NCI-H2227 treated with DMSO at 0.1 percent for 48 hours (cell line): ENCODE results near the gene FMN2.
"Not testable (repeated sequence)": the region's sequence is repeated elsewhere in the genome, so short reads cannot be mapped to it uniquely, and the experiment has no call there.

Source experiments
- DNase-seq: peaks from one replicate; lab custom pipeline; 2025; lab: John Stamatoyannopoulos, UW

The FMN2 gene

DNA sequence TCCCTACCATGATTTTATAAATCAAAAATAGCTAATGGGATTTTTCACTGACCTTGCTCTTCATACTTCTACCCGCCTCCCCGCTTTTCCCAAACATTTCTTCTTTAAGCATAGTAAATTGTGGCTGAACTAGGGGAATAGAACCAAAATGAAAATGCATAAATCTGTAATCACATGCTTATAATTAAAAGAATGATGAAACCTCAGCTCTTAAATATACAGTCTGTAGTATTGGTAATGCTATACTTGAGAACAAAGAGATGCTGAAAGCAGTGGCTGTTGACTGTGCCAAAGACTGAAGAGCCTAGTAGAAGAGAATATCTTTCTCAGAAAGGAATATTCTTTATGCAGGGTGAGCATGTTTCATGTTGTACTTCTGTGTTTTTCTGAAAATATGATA, 271.1 kb downstream of the FMN2 start:
- DNase-seq: no peak

DNA sequence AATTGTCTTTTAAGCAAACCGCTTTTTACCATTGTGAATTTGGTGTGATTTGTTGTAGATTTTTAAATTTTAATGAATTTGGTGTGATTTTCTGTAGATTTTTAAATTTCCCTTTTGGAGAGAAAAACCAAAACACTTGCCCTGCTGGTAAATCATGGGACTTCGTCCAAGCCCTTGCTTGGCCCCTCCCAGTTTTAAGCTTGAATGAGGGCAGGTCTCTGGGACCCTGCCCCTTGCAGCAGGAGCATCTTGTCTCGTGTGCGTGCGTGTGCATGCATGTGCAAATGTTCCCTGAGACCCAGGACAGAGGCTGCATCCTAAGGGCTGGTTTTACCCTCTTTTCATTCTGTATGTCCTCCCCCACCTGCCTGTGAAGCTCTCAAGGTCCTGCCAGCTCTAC, 271.6 kb downstream of the FMN2 start:
- no peak for DNase-seq

DNA sequence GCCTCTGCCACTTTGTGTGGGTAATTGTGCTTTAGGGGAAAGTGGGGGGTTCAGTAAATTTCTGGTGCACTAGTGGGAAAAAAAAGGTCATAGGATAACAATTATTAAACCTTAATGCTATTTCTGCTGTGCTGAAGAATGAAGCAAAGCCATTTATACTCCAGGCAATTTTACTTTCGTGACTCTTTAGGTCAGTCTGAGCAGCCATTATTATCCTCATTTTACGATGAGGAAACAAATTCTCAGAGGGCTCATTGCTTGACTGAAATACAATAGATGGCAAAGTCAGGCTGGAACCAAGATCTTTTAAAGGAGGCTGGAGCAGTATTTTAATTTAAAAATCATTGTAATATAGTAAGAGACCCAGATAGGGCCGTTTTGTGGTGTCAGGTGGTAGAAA, 272.2 kb downstream of the FMN2 start:
- no peak for DNase-seq

DNA sequence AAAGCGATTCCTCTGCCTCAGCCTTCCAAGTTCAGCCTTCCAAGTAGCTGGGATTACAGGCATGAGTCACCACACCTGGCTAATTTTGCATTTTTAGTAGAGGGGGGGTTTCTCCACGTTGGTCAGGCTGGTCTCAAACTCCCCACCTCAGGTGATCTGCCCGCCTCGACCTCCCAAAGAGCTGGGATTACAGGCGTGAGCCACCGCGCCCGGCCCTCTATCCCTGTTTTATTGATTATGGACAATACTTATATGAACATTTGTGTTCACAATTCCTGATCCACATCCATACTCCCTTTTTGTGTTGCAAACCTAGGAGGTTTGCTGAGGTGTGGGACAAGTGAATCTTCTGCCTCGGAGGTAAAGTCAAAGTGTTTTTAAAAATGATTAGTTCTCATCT, 275.0 kb downstream of the FMN2 start:
- DNase-seq: no peak

DNA sequence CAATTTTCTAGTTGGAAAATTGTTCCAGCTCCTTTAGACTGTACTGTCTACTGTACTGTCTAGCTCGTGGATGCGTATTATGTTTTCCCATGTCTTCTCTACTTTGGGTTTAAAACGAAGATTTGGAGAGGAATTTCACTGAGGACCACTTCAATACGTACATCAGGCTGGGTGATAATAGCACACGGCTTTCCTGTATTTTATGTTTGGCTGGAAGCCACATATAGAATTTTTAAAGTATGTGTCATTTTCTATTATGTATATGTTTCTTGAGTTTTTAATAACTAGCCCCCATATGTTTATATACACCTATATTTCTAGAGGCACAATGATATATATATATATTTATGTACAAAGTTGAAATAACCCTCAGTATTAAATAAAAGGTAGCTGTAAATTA, 293.9 kb downstream of the FMN2 start:
- no peak for DNase-seq

DNA sequence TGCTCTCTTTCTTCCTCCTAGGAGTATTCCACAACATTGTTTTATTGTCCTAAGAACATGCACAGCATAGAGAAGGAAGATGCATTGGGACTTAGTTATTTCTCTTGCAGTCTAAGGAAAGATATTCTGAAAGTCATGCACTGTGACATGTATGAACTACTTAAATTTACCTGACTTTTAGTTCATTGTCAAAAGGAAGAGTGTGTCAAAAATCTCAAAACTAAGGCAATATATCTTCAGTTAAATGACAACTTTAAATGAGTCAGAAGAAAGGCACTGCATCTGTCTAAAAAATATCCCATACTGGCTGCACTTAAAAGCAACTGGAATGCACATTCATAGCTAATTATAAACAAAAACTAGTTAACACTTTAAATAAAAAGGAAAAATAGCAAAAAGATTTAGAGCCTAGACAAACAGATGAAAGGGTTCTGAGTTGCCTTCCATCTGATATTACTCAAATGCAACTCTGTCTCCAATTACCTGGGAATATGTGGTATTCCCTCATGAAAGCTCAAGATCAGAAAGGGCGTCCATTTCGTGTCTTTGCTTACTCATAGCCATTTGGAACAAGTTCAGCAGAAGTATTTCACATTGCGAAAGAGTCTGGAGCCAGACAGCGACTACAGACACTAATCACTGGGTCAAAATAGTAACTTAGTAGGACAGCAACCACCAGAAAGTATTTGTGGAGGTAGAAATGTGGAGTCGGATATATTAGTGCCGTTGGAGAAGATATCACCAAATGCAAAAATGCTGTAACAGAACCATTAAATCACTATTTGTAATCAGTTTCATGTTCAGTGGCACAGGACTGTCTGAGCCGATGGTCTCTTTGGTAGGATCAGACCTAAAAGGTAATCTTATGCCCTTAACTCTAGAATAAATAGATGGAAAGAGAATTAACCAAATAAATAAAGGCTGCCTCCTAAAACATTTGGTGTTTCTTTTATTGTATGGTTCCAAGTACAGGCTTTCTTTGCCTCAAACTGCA, 294.6 kb downstream of the FMN2 start:
- no peak for DNase-seq

DNA sequence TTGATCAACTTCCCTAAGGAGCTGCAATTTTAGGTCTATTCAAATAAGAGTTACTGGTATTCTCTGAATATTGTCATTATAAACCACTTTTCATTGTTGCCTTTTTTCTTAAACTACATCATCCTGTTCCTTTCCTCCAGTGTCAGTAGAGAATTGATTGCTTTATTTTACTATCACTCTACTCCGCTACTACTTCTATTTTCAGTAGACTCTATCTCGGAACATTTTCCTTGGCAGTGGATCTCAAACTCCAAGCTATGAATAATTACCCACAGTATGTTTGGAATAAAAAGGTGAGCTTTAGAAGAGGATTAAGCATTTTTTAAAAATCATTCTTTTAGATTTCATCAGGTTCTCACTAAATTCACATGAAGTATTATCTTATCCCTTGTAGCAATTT, 295.4 kb downstream of the FMN2 start:
- DNase-seq: no peak

DNA sequence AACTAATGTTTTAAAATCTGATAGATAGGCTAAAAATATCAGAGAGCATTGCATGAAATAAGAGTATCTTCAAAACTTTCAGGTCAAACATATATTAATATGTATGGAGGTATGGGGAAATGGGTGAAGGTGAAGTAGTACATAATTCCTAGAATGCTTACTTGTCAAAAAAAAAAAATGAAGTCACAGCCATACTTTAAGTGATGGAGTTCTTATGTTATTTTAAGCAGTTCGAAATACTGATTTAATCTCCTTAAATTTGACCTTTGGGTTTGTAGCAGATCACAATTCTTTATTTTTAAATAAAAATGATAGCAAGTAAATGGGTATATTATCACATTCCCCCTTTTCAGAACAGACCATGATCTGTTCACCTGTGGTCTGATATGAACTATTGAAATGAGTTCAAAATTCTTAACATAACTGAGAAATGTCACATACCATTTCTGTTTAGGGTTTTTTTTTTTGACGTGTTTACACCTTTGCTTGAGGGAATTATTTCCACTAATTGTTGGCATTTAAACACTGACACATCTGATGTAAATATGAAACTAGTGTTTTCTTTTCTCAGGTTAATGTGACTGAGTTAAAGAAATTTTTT, 300.1 kb downstream of the FMN2 start:
- no peak for DNase-seq

DNA sequence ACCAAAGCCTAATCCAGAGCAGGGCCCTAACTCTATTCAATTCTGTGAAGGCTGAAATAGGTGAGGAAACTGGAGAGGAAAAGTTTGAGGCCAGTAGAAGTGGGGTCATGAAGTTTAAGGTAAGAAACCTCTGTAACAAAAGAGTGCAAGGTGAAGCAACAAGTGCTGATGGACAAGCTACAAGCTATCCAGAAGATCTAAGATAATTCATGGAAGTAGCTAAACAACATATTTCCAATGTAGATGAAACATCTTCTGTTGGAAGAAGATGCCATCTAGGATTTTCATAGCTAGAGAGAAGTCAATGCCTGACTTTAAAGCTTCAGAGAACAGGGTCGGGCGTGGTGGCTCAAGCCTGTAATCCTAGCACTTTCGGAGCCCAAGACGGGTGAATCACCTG, 302.7 kb downstream of the FMN2 start:
- no peak for DNase-seq

DNA sequence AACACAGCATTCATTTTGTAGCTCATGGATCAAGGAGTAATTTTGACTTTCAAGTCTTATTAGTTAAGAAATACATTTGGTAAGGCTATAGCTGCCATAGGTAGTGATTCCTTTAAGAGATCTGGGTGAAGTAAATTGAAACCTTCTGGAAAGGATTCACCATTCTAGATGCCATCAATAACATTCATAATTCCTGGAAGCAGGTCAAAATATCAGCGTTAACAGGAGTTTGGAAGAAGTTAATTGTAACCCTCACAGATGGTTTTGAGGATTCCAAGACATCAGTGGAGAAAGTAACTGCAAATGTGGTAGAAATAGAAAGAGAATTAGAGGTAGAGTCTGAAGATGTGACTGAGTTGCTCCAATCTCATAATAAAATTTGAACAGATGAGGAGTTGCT, 303.7 kb downstream of the FMN2 start:
- DNase-seq: no peak

DNA sequence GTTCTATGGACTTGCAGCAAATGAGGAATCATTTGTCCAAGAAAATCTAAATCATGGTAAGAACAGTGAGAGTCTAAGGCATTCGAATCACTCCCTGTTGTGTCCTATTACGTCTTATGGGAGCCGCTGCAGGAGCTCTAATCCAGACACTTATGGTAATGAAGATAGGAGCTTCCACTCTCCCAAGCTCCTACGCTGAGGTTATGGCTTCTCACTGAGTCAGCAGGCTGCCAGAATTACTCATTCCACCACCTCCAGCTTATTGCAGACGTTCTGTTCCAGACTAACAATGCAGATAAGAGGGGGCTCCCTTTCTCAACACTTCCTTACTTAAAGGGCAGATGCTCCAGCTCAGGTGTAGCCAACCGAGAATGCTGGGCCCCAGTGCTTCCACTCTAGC, 307.7 kb downstream of the FMN2 start:
- no peak for DNase-seq

DNA sequence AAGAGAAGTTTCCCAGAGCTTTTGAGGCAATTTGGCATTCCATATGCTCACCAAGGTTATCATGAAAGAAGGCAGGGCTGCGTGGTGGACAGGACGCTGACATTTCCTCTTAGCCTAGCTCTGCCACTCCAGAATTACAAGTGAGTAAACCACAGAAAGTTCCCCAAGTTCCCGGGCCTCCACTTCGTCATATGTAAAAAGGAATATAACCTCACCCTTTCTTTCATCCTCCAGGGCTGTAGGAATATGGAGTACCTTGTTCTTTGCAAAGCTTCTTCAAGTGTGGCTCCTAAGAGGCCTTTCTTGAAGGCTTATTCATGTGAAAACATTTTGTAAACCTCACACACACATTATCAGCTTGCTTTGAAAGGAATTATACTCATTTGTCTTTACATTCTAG, 310.0 kb downstream of the FMN2 start:
- no peak for DNase-seq

DNA sequence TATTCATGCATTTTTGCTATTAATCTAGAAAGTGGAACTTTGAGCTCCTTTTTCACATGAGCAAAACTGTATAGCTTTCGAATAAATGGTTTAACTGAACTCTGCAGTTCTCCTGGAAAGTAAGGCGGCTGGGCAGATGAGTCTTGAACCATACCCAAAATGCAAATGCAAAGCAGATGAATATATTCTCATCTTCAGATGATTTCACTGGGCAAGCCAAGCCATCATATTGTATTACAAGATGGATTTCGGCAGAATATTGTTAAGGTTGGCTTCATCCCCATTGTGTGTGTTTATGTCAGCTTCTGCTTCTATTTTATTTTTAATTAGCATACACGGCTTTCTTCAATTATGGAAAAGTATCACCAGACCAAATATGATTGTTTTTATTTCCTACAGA, 310.6 kb downstream of the FMN2 start:
- DNase-seq: no peak

DNA sequence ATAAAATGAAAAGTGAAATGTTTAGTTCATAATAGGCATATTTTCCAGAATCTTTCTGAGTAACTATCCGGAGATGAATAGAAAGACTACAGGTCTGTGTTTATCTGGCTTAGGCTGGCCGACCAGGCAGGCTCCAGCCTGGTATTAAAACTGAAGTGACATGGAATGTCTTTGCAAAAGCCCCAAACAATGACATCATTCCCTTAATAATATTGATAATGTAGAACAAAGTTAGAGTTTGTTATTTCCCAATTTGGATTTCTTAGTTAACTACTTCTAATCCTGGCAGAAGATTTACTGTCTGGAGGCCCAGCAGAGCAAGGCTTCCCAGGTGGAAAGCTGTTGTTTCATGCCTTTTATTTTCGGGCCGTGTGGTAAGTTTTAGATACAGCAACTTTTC, 312.6 kb downstream of the FMN2 start:
- DNase-seq: no peak

DNA sequence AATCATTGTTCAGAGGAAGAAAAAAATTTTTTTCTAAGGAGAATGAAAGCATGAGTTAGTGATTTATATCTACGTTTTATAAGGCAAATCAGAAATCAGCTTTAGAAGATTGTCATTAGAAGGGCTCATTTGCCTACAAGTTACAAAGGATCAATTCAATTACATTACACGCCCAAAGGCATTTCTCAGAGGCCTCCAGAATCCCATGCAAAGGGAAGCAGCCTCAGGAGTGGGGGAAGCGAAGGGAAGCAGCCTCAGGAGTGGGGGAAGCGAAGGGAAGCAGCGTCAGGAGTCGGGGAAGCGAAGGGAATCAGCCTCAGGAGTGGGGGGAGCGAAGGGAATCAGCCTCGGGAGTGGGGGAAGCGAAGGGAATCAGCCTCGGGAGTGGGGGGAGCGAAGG, 314.1 kb downstream of the FMN2 start:
- no peak for DNase-seq

DNA sequence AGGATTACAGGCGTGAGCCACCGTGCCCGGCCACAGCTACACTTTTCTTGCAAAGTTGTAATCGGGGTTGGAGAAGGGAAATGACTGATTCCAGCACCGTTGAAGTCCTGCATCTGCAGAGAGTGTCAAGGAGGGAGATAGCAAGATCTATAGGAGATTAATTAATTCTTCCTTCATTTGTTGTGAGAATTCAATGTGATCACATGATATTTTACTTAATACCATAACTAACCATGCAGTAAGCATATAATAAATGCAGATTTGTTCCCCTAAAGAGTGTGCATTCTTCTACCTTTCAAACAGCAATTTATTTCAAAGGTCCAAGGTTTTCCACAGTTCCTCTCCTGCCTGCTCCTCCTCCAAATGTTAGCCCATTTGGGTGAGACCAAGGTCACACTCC, 315.7 kb downstream of the FMN2 start:
- no peak for DNase-seq

DNA sequence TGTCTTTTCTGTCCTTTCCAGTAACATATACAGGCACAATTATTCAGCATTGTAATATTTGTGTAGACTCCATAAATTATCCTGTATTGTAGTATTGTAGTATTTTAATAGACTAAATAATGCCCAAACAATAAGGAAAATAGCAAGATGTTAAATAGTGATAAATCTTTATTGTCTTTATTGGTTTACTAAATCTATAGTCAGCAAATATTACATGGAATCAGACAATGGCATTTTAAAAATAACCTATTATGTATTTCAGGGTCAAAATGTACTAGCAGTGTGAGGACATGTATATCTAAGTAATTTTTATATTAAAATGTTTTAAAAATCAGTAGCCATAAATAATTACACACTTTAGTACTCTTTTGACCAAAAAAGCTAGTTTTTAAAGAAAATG, 317.9 kb downstream of the FMN2 start:
- no peak for DNase-seq

DNA sequence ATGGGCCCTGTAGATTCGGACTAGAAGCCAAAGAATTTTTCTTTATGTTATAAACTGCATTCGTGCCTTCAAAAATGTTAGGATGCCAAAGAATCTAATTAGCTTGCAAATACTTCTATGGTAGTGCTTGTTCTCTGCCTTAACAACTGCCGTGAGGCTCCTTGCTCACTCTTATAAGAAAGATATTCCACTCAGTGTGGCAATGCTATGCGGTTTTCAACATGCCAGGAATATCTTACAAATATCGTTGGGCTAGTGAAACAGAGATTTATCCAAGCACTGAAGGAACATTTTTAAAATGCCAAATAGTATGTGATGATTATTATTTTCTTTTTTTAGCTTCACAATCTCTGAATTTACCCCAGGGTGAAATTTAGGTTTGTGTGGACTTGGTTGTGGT, 322.0 kb downstream of the FMN2 start:
- DNase-seq: no peak

DNA sequence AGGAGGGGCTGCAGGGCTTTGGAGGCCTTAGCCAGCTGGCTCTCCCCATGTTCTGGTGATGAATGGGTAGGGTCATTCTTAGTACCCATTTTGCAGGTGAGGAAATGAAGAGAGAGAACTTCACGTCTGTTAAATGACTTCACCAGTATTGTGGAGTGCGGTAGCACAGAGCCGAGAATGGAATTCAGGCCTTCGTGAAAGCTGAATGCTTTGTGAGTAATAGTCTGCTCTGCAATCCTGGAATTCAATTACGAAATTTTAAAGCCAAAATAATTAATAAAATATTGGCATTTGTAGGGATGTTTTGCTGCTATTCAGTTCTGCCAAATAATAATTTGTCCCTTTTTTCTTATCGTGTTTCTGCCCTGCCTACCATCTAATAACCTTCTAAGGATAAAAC, 322.6 kb downstream of the FMN2 start:
- DNase-seq: no peak

DNA sequence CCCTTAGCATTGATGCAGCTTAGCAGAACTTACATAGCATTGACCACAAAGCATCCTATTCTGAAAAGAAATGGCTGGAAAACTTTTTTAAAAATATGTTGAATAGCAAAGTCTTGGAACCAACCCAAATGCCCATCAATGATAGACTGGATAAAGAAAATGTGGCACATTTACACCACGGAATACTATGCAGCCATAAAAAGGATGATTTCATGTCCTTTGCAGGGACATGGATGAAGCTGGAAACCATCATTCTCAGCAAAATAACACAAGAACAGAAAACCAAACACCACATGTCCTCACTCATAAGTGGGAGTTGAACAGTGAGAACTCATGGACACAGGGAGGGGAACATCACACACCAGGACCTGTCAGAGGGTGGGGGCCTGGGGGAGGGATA, 323.3 kb downstream of the FMN2 start:
- not testable (repeated sequence) for DNase-seq

DNA sequence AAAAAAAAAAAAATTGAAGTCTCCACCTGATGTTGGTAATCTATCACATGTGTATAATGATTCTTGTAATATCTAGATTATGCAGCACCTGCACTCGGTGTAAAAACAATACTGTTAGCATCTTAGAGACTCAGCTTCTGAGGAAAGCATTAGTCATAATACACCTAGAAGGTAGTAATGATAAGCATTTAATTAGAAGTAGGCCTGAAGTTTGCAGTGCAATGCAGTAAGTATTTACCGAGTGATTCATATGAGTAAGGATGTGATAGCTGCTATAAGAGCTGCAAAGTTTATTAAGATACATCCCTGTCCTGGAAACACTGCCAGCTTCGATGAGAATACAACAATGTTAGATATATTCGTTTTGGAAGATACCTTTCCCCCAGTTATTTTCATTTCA, 323.8 kb downstream of the FMN2 start:
- DNase-seq: no peak

DNA sequence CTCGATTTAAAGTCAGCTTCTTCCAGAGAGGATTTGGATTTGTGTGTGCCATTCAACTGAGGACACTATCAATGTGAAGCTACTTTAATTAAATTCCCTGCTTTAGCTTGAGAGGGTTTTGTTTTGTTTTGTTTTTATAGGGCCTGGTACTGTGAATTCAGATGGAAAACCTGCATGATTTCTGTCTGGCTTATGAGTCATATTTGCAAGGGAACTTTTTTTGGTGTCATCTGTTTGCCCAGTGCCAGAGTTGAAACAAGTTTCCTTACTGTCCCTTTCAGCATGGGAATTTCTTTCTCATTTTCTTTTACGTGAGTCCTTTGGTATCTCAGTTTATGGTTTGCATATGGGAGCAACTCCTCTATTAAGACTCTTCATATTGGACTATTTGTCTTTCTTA, 325.6 kb downstream of the FMN2 start:
- DNase-seq: no peak

DNA sequence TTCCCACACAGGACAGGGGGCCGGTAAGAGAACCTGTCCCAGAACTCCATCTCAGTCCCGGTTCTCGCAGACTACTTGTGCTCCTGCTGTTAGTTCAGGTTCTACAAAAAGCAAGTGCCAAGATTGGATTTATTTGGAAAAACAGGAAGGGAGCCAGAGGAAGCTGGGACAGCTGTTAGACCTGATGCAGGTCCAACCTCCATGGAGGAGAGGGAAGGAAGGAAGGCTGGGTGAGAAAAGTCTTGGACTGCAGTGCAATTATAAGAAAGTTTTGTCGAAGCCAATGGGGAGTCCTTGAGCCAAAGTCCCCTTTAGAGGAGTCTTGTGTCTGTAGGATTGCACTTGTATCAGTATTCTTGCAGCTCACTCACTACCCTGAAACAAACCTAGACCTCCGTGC, 329.1 kb downstream of the FMN2 start:
- DNase-seq: no peak
